ENCODE data around the gene ZC3H15. TPM values are rescaled to one million over a fixed set of nuclear protein-coding genes. Genes with fewer than 3 reads are reported as not detected.

ZC3H15 gene
- total and polyA plus RNA-seq, 2 of the 8 experiments (the other 6 are each of a cell fraction or from before 2014, with no cell fraction given): 32.0 to 80.8 TPM

- TF ChIP-seq KDM5A (IDR thresholded peaks at IDR 0.05; ENCODE audit: low read length) (no peak; the same call in 1 of the 2 replicates), GABPA (IDR thresholded peaks at IDR 0.05; ENCODE audit: borderline replicate concordance, insufficient read depth, low read length) (no peak), BCL11A (IDR thresholded peaks at IDR 0.05; ENCODE audit: low read depth in 2 of 2, low read length in 2 of 2) (no peak), HDAC6 (IDR thresholded peaks at IDR 0.05; ENCODE audit: low read depth, low read length) (no peak), EP300 (IDR thresholded peaks at IDR 0.05; ENCODE audit: borderline replicate concordance in 1 of 2, low read depth in 2 of 2, low read length in 2 of 2) (no peak), CTBP2 (IDR thresholded peaks at IDR 0.05; ENCODE audit: borderline replicate concordance, insufficient read depth, insufficient read length, low read length) (no peak), CREB1 (IDR thresholded peaks at IDR 0.05) (peak; percentile 79), SRF (IDR thresholded peaks at IDR 0.05; ENCODE audit: low read depth, low read length) (no peak), HDAC2 (IDR thresholded peaks at IDR 0.05; ENCODE audit: borderline replicate concordance in 1 of 2, low read depth in 2 of 2, low read length in 2 of 2) (peak; percentile 75 to 83; a peak in 2 of 4 replicates), SAP30 (IDR thresholded peaks at IDR 0.05; ENCODE audit: insufficient read depth, insufficient replicate concordance, low read length) (no peak), PHF8 (conservative IDR thresholded peaks at IDR 0.05; ENCODE audit: low read depth, low read length) (peak; percentile 96), RFX5 (IDR thresholded peaks at IDR 0.05; ENCODE audit: borderline replicate concordance, low read depth, low read length) (no peak), SP4 (IDR thresholded peaks at IDR 0.05; ENCODE audit: low read length) (no peak), EZH2 (IDR thresholded peaks at IDR 0.05; ENCODE audit: low read depth, low read length, severe bottlenecking) (no peak)
Measured at GRCh38 chr2:186485871-186486650, at the start of gene ZC3H15 (continued).

All from H1 (cell line).